Suprapubic skin (tissue), 4 donors: ENCODE measurements around the gene CDKN3. TPM values are rescaled to one million over a fixed set of nuclear protein-coding genes. Genes with fewer than 3 reads are reported as not detected.

ENCODE experiments used
- DNase-seq, 2 donors: peaks; one replicate each; pipeline ENCODE4 v3.0.0-alpha.2; 2019; ENCODE audit warnings: low spot score in 2 of 2
- H3K27ac ChIP-seq: fragments of 200-600 bp; sonication (generic); one replicate; pipeline ENCODE4 v1.5.1; 2019
- H3K27me3 ChIP-seq: fragments of 200-600 bp; sonication (generic); one replicate; pipeline ENCODE4 v1.5.1; 2019
- H3K36me3 ChIP-seq: fragments of 200-600 bp; sonication (generic); one replicate; pipeline ENCODE4 v1.5.1; 2019
- H3K4me1 ChIP-seq: fragments of 200-600 bp; sonication (generic); one replicate; pipeline ENCODE4 v1.5.1; 2019
- H3K4me3 ChIP-seq: fragments of 200-600 bp; sonication (generic); one replicate; pipeline ENCODE4 v1.5.1; 2019; ENCODE audit warnings: mild to moderate bottlenecking
- H3K9me3 ChIP-seq: fragments of 200-600 bp; sonication (generic); one replicate; pipeline ENCODE4 v1.5.1; 2019
- CTCF ChIP-seq, 2 donors: fragments of 200-600 bp in 1 of 2; fragments of 450-650 bp in 1 of 2; sonication (generic) in 1 of 2; IDR thresholded peaks; one replicate each; pipeline ENCODE4 v1.5.1; 2016 to 2019; ENCODE audit warnings: antibody characterized with exemption in 2 of 2, mild to moderate bottlenecking in 1 of 2, moderate library complexity in 1 of 2
- EP300 ChIP-seq: sonication (generic); formaldehyde crosslinking; IDR thresholded peaks from one replicate; pipeline ENCODE4 v1.6.1; 2017; ENCODE audit warnings: antibody characterized with exemption
- POLR2A ChIP-seq, 2 donors: fragments of 450-650 bp; IDR thresholded peaks; one replicate each; pipeline ENCODE4 v1.6.1; 2017; ENCODE audit warnings: antibody characterized with exemption in 2 of 2, mild to moderate bottlenecking in 2 of 2, moderate library complexity in 2 of 2
- POLR2AphosphoS5 ChIP-seq, 3 donors: sonication (generic); formaldehyde crosslinking; IDR thresholded peaks; one replicate each; pipeline ENCODE4 v1.6.1; 2017; ENCODE audit warnings: antibody characterized with exemption in 3 of 3
- WGBS: methylation state at CpG from one replicate; pipeline ENCODE4 v1.1.5; 2018; 5-methylcytosine and 5-hydroxymethylcytosine counted together
- total RNA-seq, 4 donors: library from RNA; depleted of rRNA; stranded (reverse); fragments of >200 nt; gene quantifications; one replicate each; pipeline ENCODE4 v1.1.0, GENCODE V29; 2016

Gene CDKN3
- total RNA-seq, 4 donors from 2014 or later, result 4.9 to 8.0 (median 7.5) TPM; not detected in 1

DNA sequence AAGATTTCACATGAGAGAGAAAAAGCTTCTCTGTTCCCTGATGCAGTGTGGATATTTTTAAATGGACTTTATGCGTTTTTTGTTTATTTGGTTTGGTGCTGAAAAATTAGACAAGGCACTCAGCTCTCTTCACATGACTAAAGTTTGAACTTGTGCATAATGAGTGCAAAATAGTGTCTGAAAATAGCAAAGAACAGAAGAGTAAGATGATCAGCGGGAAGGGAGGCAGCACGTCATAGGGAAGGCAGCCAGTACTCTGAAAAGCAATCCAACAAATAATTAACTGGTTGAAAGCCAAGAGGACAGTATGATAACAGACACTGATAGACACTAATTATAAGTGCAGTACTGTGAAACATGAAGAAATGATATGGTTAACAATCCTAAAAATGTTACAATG is 46.6 kb upstream of the CDKN3 start:
- no peak overlapping the region for H3K27ac ChIP-seq
- no peaks in the 10 kb centered on the region for H3K36me3 ChIP-seq
- DNase-seq, result no peak
- H3K27me3 ChIP-seq, result no peaks in the 10 kb centered on the region
- no peaks in the 10 kb centered on the region for H3K9me3 ChIP-seq
- no peak overlapping the region for H3K4me3 ChIP-seq
- no peak for TF ChIP-seq CTCF (IDR thresholded peaks at IDR 0.05)
- no peak for TF ChIP-seq POLR2A (IDR thresholded peaks at IDR 0.05)
- TF ChIP-seq POLR2AphosphoS5 (IDR thresholded peaks at IDR 0.05), result no peak
- no peak for TF ChIP-seq EP300
- WGBS, result 22% methylated on average over 3 of the region's 3 CpGs
- no peaks in the 10 kb centered on the region for H3K4me1 ChIP-seq

GRCh38 chr14:54353266-54353665 is 43.5 kb upstream of the CDKN3 start:
- Histone ChIP-seq H3K9me3 (no peaks in the 10 kb centered on the region), H3K36me3 (no peaks in the 10 kb centered on the region), H3K27ac (no peak overlapping the region), H3K27me3 (no peaks in the 10 kb centered on the region), H3K4me1 (no peaks in the 10 kb centered on the region), H3K4me3 (no peak overlapping the region)
- 83% methylated on average over 4 of the region's 6 CpGs for WGBS
- no peak for TF ChIP-seq POLR2AphosphoS5 (IDR thresholded peaks at IDR 0.05)
- TF ChIP-seq POLR2A (IDR thresholded peaks at IDR 0.05), result no peak
- TF ChIP-seq CTCF (IDR thresholded peaks at IDR 0.05), result no peak
- no peak for TF ChIP-seq EP300
- no peak for DNase-seq

- no peak for TF ChIP-seq POLR2AphosphoS5 (IDR thresholded peaks at IDR 0.05)
- no peaks in the 10 kb centered on the region for H3K9me3 ChIP-seq
- no peak overlapping the region for H3K4me3 ChIP-seq
- no peaks in the 10 kb centered on the region for H3K27me3 ChIP-seq
- no peaks in the 10 kb centered on the region for H3K4me1 ChIP-seq
- no peaks in the 10 kb centered on the region for H3K36me3 ChIP-seq
- no peak for DNase-seq
- H3K27ac ChIP-seq, result no peak overlapping the region
- 70% methylated on average over 1 of the region's 2 CpGs for WGBS
Measured at GRCh38 chr14:54353694-54354093, 43.1 kb upstream of the CDKN3 start.

- Histone ChIP-seq H3K36me3 (no peaks in the 10 kb centered on the region), H3K27me3 (no peaks in the 10 kb centered on the region), H3K4me3 (no peak overlapping the region), H3K27ac (no peak overlapping the region), H3K9me3 (no peaks in the 10 kb centered on the region), H3K4me1 (no peaks in the 10 kb centered on the region)
- TF ChIP-seq POLR2AphosphoS5 (IDR thresholded peaks at IDR 0.05), result no peak
- TF ChIP-seq CTCF (IDR thresholded peaks at IDR 0.05), result no peak
- TF ChIP-seq POLR2A (IDR thresholded peaks at IDR 0.05), result no peak
- no peak for TF ChIP-seq EP300
- no peak for DNase-seq
Measured at GRCh38 chr14:54354096-54354495, 42.7 kb upstream of the CDKN3 start.

DNA sequence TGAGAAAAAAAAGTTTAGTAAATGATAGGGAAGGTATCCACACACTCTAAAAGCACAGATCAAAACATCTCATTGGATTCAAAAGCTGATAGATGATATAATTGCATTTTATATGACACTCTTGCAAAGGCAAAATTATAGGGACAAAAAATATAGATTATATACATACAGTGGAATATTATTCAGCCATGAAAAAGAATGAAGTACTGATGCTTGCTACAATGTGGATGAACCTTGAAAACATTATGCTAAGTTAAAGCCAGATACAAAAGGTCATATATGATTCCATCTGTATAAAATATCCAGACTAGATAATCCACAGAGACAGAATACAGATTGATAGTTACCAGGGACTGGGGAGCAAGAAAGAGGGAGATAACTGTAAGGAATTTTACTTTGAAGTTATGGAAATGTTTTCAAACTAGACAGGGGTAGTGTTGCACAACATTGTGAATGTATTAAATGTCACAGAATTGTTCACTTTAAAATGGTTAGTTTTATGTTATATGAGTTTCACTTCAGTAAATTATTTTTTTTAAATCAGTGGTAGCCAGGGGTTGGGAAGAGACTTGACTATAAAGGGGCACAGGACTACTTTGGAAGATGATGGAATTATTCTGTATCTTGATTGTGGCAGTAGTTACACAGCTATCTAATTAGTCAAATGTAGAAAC is 41.7 kb upstream of the CDKN3 start:
- H3K9me3 ChIP-seq, result no peaks in the 10 kb centered on the region
- H3K27ac ChIP-seq, result no peak overlapping the region
- no peaks in the 10 kb centered on the region for H3K27me3 ChIP-seq
- TF ChIP-seq CTCF (IDR thresholded peaks at IDR 0.05), result no peak
- no peak for TF ChIP-seq POLR2A (IDR thresholded peaks at IDR 0.05)
- TF ChIP-seq POLR2AphosphoS5 (IDR thresholded peaks at IDR 0.05), result no peak
- TF ChIP-seq EP300, result no peak
- H3K4me3 ChIP-seq, result no peak overlapping the region
- DNase-seq, result no peak
- H3K4me1 ChIP-seq, result no peaks in the 10 kb centered on the region
- no peaks in the 10 kb centered on the region for H3K36me3 ChIP-seq

GRCh38 chr14:54355698-54356097 is 41.1 kb upstream of the CDKN3 start:
- no peak overlapping the region for H3K4me3 ChIP-seq

More at GRCh38 chr14:54355698-54356097, 41.1 kb upstream of the CDKN3 start:
- Histone ChIP-seq H3K27me3 (no peaks in the 10 kb centered on the region), H3K9me3 (no peaks in the 10 kb centered on the region), H3K4me1 (no peaks in the 10 kb centered on the region), H3K27ac (no peak overlapping the region), H3K36me3 (no peaks in the 10 kb centered on the region)
- TF ChIP-seq POLR2AphosphoS5 (IDR thresholded peaks at IDR 0.05), result no peak
- no peak for TF ChIP-seq CTCF (IDR thresholded peaks at IDR 0.05)
- TF ChIP-seq POLR2A (IDR thresholded peaks at IDR 0.05), result no peak
- no peak for TF ChIP-seq EP300
- 86% methylated on average over 2 of the region's 2 CpGs for WGBS
- DNase-seq, result no peak
